ENCODE data around the gene DNAJC16.
"Not testable (repeated sequence)": the region's sequence is repeated elsewhere in the genome, so short reads cannot be mapped to it uniquely, and the experiment has no call there.

- not testable (repeated sequence) for TF ChIP-seq CTCF, POLR2A (IDR thresholded peaks at IDR 0.05)
These were observed 77.8 kb downstream of the DNAJC16 start for GRCh38 chr1:15604400-15604799.

All from esophagus squamous epithelium (tissue), 4 donors.